H1 (cell line): ENCODE measurements around the gene RGS16. TPM values are rescaled to one million over a fixed set of nuclear protein-coding genes. Genes with fewer than 3 reads are reported as not detected.
A peak's percentile ranks its signal among the peaks of the same experiment; 100 is the strongest.

Experiments used
- CTCF ChIA-PET: fragments of 300-600 bp; sonication (Branson Sonifier 250); formaldehyde crosslinking; loops from one replicate; lab custom pipeline; 2021; ENCODE audit not compliant: partially characterized antibody; lab: Charles Lee
- POLR2A ChIA-PET: fragments of 300-600 bp; sonication (Branson Sonifier 250); formaldehyde crosslinking; loops from one replicate; lab custom pipeline; 2021; ENCODE audit warnings: inconsistent platforms; ENCODE audit not compliant: partially characterized antibody; lab: Charles Lee
- DNase-seq, 2 experiments: peaks; one replicate each; pipeline versions ENCODE4 v3.0.0 to v3.0.0-alpha.2; 2010 to 2022; ENCODE audit warnings: low spot score in 2 of 2, low read depth in 1 of 2, mixed read lengths in 1 of 2
- FAIRE-seq: peaks from 2 replicates; lab custom pipeline; 2011; peaks lifted over from hg19 to GRCh38; lab: Jason Lieb, UNC
- H2AFZ ChIP-seq: 2 replicates; pipeline ENCODE4 v1.8.1; 2012; ENCODE audit warnings: low read length, inconsistent platforms
- H2AK5ac ChIP-seq: 2 replicates; pipeline ENCODE4 v1.6.1; 2013; ENCODE audit warnings: low read depth, low read length
- H2BK120ac ChIP-seq: replicated peaks from 2 replicates; pipeline ENCODE3; 2013; ENCODE audit warnings: low read depth, low read length, inconsistent platforms
- H2BK12ac ChIP-seq: 2 replicates; pipeline ENCODE4 v1.6.1; 2013; ENCODE audit warnings: low read depth, low read length
- H2BK15ac ChIP-seq: 2 replicates; pipeline ENCODE4 v1.6.1; 2013; ENCODE audit warnings: low read length
- H2BK20ac ChIP-seq: 2 replicates; pipeline ENCODE4 v1.6.1; 2013; ENCODE audit warnings: low read length
- H2BK5ac ChIP-seq: 2 replicates; pipeline ENCODE4 v1.6.1; 2013; ENCODE audit warnings: low read depth, low read length
- H3K14ac ChIP-seq: 2 replicates; pipeline ENCODE4 v1.6.1; 2013; ENCODE audit warnings: inconsistent platforms; ENCODE audit not compliant: insufficient read length
- H3K18ac ChIP-seq: 2 replicates; pipeline ENCODE4 v1.6.1; 2013; ENCODE audit warnings: low read length; ENCODE audit errors: extremely low read depth
- H3K23ac ChIP-seq: 2 replicates; pipeline ENCODE4 v1.6.1; 2013; ENCODE audit warnings: inconsistent platforms; ENCODE audit not compliant: insufficient read length
- H3K23me2 ChIP-seq: 2 replicates; pipeline ENCODE4 v1.6.1; 2013; ENCODE audit warnings: low read depth, low read length
- H3K27ac ChIP-seq: 2 replicates; pipeline ENCODE4 v1.6.1; 2011; ENCODE audit warnings: low read depth, low read length, inconsistent platforms
- H3K27me3 ChIP-seq, 4 experiments: replicated peaks in 1 of 4; 1 replicate in 1 of 4; 2 replicates in 3 of 4; pipeline versions ENCODE4 v1.6.1 to v1.8.1; 2011 to 2013; ENCODE audit warnings: low read length in 3 of 4, mild to moderate bottlenecking in 3 of 4, inconsistent platforms in 2 of 4, mixed read lengths in 2 of 4, moderate library complexity in 1 of 4; ENCODE audit not compliant: control insufficient read depth in 3 of 4, insufficient read depth in 3 of 4; ENCODE audit errors: extremely low read depth in 1 of 4
- H3K36me3 ChIP-seq, 4 experiments: 2 replicates each; pipeline versions ENCODE4 v1.6.1 to v1.8.1; 2011 to 2013; ENCODE audit warnings: mild to moderate bottlenecking in 4 of 4, low read length in 3 of 4, moderate library complexity in 2 of 4, control low read depth in 1 of 4, inconsistent platforms in 1 of 4; ENCODE audit not compliant: insufficient read depth in 4 of 4, control insufficient read depth in 2 of 4
- H3K4ac ChIP-seq: replicated peaks from 2 replicates; pipeline ENCODE3; 2013; ENCODE audit warnings: low read length, low read depth, mixed read lengths, inconsistent platforms; ENCODE audit not compliant: insufficient read length
- H3K4me1 ChIP-seq, 4 experiments: replicated peaks in 1 of 4; 1 replicate in 1 of 4; 2 replicates in 3 of 4; pipeline versions ENCODE4 v1.6.1 to v1.8.1; 2011 to 2013; ENCODE audit warnings: low read length in 3 of 4, inconsistent platforms in 2 of 4, mixed read lengths in 1 of 4; ENCODE audit not compliant: insufficient read depth in 4 of 4, control insufficient read depth in 3 of 4
- H3K4me2 ChIP-seq, 2 experiments: 2 replicates each; pipeline versions ENCODE4 v1.6.1 to v1.8.1; 2011 to 2013; ENCODE audit warnings: low read depth in 2 of 2, low read length in 2 of 2, control low read depth in 1 of 2, inconsistent platforms in 1 of 2, mild to moderate bottlenecking in 1 of 2; ENCODE audit not compliant: insufficient read depth in 1 of 2
- H3K4me3 ChIP-seq, 4 experiments: fragments of 200-600, 300-600 bp in 1 of 4; sonication (generic), shearing (Covaris generic), sonication (Bioruptor Twin) in 1 of 4; 2 replicates each; pipeline versions ENCODE4 v1.5.1 to v1.8.1; 2011 to 2016; ENCODE audit warnings: low read length in 4 of 4, low read depth in 3 of 4, control low read depth in 2 of 4, inconsistent platforms in 2 of 4, mild to moderate bottlenecking in 2 of 4, mixed read lengths in 1 of 4, moderate library complexity in 1 of 4; ENCODE audit not compliant: insufficient read depth in 2 of 4; ENCODE audit errors: extremely low read depth in 1 of 4
- H3K56ac ChIP-seq: replicated peaks from 2 replicates; pipeline ENCODE3; 2013; ENCODE audit warnings: low read depth, mild to moderate bottlenecking, mixed read lengths, low read length, inconsistent platforms; ENCODE audit not compliant: insufficient read length
- H3K79me1 ChIP-seq: 2 replicates; pipeline ENCODE4 v1.6.1; 2013; ENCODE audit warnings: low read depth, low read length, control low read depth
- H3K79me2 ChIP-seq, 2 experiments: 2 replicates each; pipeline versions ENCODE4 v1.6.1 to v1.8.1; 2012 to 2013; ENCODE audit warnings: low read length in 2 of 2, mild to moderate bottlenecking in 2 of 2, inconsistent platforms in 1 of 2; ENCODE audit not compliant: insufficient read depth in 2 of 2, control insufficient read depth in 1 of 2
- H3K9ac ChIP-seq, 4 experiments: replicated peaks in 1 of 4; 1 replicate in 1 of 4; 2 replicates in 3 of 4; pipeline versions ENCODE4 v1.6.1 to v1.8.1; 2011 to 2013; ENCODE audit warnings: low read depth in 3 of 4, low read length in 3 of 4, control low read depth in 2 of 4, mild to moderate bottlenecking in 2 of 4, moderate library complexity in 2 of 4, inconsistent platforms in 1 of 4; ENCODE audit errors: extremely low read depth in 1 of 4
- H3K9me3 ChIP-seq, 2 experiments: 2 replicates each; pipeline versions ENCODE4 v1.6.1 to v1.8.1; 2012 to 2013; ENCODE audit warnings: mild to moderate bottlenecking in 2 of 2, moderate library complexity in 2 of 2, control low read depth in 1 of 2, inconsistent platforms in 1 of 2, low read depth in 1 of 2, low read length in 1 of 2, mixed read lengths in 1 of 2; ENCODE audit not compliant: insufficient read depth in 2 of 2
- H4K20me1 ChIP-seq, 2 experiments: replicated peaks in 1 of 2; 2 replicates each; pipeline versions ENCODE3 to v1.8.1; 2011 to 2013; ENCODE audit warnings: inconsistent platforms in 2 of 2, low read length in 2 of 2, mild to moderate bottlenecking in 1 of 2; ENCODE audit not compliant: insufficient read depth in 2 of 2, control insufficient read depth in 1 of 2
- H4K5ac ChIP-seq: 2 replicates; pipeline ENCODE4 v1.6.1; 2013; ENCODE audit warnings: low read length, low read depth, mixed read lengths, inconsistent platforms; ENCODE audit not compliant: insufficient read length
- H4K8ac ChIP-seq: 2 replicates; pipeline ENCODE4 v1.8.0; 2013; ENCODE audit warnings: mild to moderate bottlenecking, moderate library complexity, low read length, inconsistent platforms; ENCODE audit not compliant: insufficient read depth; ENCODE audit errors: extremely low read depth
- H4K91ac ChIP-seq: replicated peaks from 2 replicates; pipeline ENCODE3; 2013; ENCODE audit warnings: low read length, mixed read lengths, inconsistent platforms; ENCODE audit not compliant: insufficient read length
- BACH1 ChIP-seq: IDR thresholded peaks from 2 replicates; pipeline ENCODE4 v1.6.1; 2012; ENCODE audit warnings: low read length, improper control_type of control experiment
- EP300 ChIP-seq, 2 experiments: IDR thresholded peaks; 1 replicate in 1 of 2; 2 replicates in 1 of 2; pipeline ENCODE4 v1.6.1; 2011 to 2012; ENCODE audit warnings: low read depth in 2 of 2, low read length in 2 of 2, mild to moderate bottlenecking in 2 of 2, borderline replicate concordance in 1 of 2, inconsistent platforms in 1 of 2, moderate library complexity in 1 of 2
- FOSL1 ChIP-seq: IDR thresholded peaks from 2 replicates; pipeline ENCODE4 v1.6.1; 2011; ENCODE audit warnings: mild to moderate bottlenecking, low read depth, low read length, moderate library complexity; ENCODE audit not compliant: insufficient read depth
- GABPA ChIP-seq: IDR thresholded peaks from 2 replicates; pipeline ENCODE4 v1.6.1; 2011; ENCODE audit warnings: mild to moderate bottlenecking, low read length, moderate library complexity, borderline replicate concordance; ENCODE audit not compliant: insufficient read depth
- JUND ChIP-seq: IDR thresholded peaks from 2 replicates; pipeline ENCODE4 v1.6.1; 2011; ENCODE audit warnings: mild to moderate bottlenecking, improper control_type of control experiment, low read length
- NANOG ChIP-seq: IDR thresholded peaks from 2 replicates; pipeline ENCODE4 v1.6.1; 2011; ENCODE audit warnings: low read length, low read depth, mild to moderate bottlenecking, inconsistent platforms; ENCODE audit not compliant: insufficient read depth, poor library complexity, severe bottlenecking
- PHF8 ChIP-seq: fragments of 200-600 bp; sonication (generic); conservative IDR thresholded peaks from 2 replicates; pipeline ENCODE4 v1.7.1; 2012; ENCODE audit warnings: low read depth, mild to moderate bottlenecking, inconsistent platforms, low read length, moderate library complexity
- TAF1 ChIP-seq: IDR thresholded peaks from 2 replicates; pipeline ENCODE4 v1.6.1; 2011; ENCODE audit warnings: mild to moderate bottlenecking, low read depth, low read length
- TBP ChIP-seq: IDR thresholded peaks from 2 replicates; pipeline ENCODE4 v1.6.1; 2011; ENCODE audit warnings: low read depth, low read length, improper control_type of control experiment
- TCF12 ChIP-seq: IDR thresholded peaks from 2 replicates; pipeline ENCODE4 v1.6.1; 2011; ENCODE audit warnings: low read depth, mild to moderate bottlenecking, low read length
- WGBS, 2 experiments: shearing (Covaris generic) in 1 of 2; methylation state at CpG; one replicate each; pipeline versions ENCODE4 v1.1.6 to v1.1.7; 2013 to 2015; ENCODE audit warnings: low lambda C conversion rate in 2 of 2, mixed read lengths in 2 of 2, inconsistent platforms in 1 of 2, low coverage in 1 of 2, missing lambda C conversion rate in 1 of 2; ENCODE audit not compliant: insufficient replicate concordance in 2 of 2, insufficient coverage in 1 of 2, insufficient read length in 1 of 2; ENCODE audit errors: extremely low coverage in 1 of 2, missing lambda C conversion rate in 1 of 2; 5-methylcytosine and 5-hydroxymethylcytosine counted together
- polyA plus RNA-seq, 7 experiments: library from polyadenylated mRNA; depleted of rRNA in 3 of 7; stranded (reverse) in 5 of 7; unstranded in 2 of 7; fragments of >200 nt in 5 of 7; fragments of 200-250 nt in 2 of 7; gene quantifications; 1 replicate in 5 of 7; 2 replicates in 1 of 7; 4 replicates in 1 of 7; pipeline versions ENCODE4 v1.2.1 to v1.2.3, GENCODE V29; 2011 to 2013; ENCODE audit warnings: missing spikeins in 2 of 7, mixed read lengths in 2 of 7
- total RNA-seq: library from RNA; stranded (reverse); fragmentation: NEBNext Ultra II Directional; extraction: Animal tissue kit (Norgen Biotek cat#: 25700); gene quantifications from 2 replicates; pipeline ENCODE4 v1.2.1, GENCODE V29; 2021

Gene RGS16
- total and polyA plus RNA-seq, 2 of the 8 experiments (the other 6 are each of a cell fraction or from before 2014, with no cell fraction given) = 5.7 to 9.8 TPM

GRCh38 chr1:182616130-182617013 lies 12.2 kb upstream of the RGS16 start:
- Histone ChIP-seq H3K4me2 (peak overlapping the region; percentile 69 to 80), H3K36me3 (no peaks in the 10 kb centered on the region), H3K9me3 (no peaks in the 10 kb centered on the region), H2AFZ (no peak overlapping the region), H3K23me2 (peaks cover 11% of the 10 kb centered on the region), H2BK15ac (no peak overlapping the region), H2BK5ac (peak overlapping the region; percentile 67; the same call in 1 of the 2 replicates), H3K79me2 (no peaks in the 10 kb centered on the region), H3K4ac (no peak overlapping the region), H2BK120ac (peak overlapping the region; percentile 44), H2BK12ac (peak overlapping the region; percentile 98), H2BK20ac (peak overlapping the region; percentile 88), H3K4me1 (peaks cover 23 to 51% (median 28%) of the 10 kb centered on the region in 4 experiments), H3K56ac (no peak overlapping the region), H4K20me1 (no peaks in the 10 kb centered on the region), H4K8ac (no peak overlapping the region; the same call in 1 of the 2 replicates), H4K5ac (no peak overlapping the region), H3K27me3 (peaks cover 0 to 29% (median 11%) of the 10 kb centered on the region in 4 experiments; a peak in 6 of 7 replicates), H3K18ac (peak overlapping the region; percentile 39; the same call in 1 of the 2 replicates), H4K91ac (no peak overlapping the region), H3K27ac (no peak overlapping the region), H3K79me1 (no peaks in the 10 kb centered on the region), H2AK5ac (no peak overlapping the region; the same call in 1 of the 2 replicates), H3K23ac (no peak overlapping the region), H3K14ac (no peak overlapping the region), H3K9ac (peak overlapping the region in 1 of 4 experiments; percentile 57; a peak in 2 of 7 replicates), H3K4me3 (peak overlapping the region; percentile 26 to 65 (median 46); a peak in 6 of 8 replicates)
- ChIA-PET CTCF (interaction anchor here (0.6 to 37.1 kb wide), 15 partner anchors 9 to 175 kb away, joined by 3 to 1131 read pairs (median 3); partner anchors contain the start of genes NPL and RNASEL), POLR2A (interaction anchor here (0.7 to 11.9 kb wide), 20 partner anchors 14 to 224 kb away, joined by 3 to 231 read pairs (median 8); partner anchors contain the start of genes DHX9, GLUL, RGS16 and RGS8)
- WGBS, 2 experiments = 3% methylated on average over 17 of the region's 17 CpGs; no CpG with 5 or more reads in 1 of the 2 experiments
- no peak for FAIRE-seq
- peak in 1 of 2 experiments; percentile 70 for DNase-seq
- TF ChIP-seq GABPA (no peak), TAF1 (0 out of 2 replicates have a peak, but pooled peaks have one; percentile 42), FOSL1 (no peak), JUND (peak; percentile 76), TCF12 (peak; percentile 70; the same call in 1 of the 2 replicates), PHF8 (no peak), EP300 (IDR thresholded peaks at IDR 0.05; ENCODE audit: borderline replicate concordance in 1 of 2, low read depth in 2 of 2, low read length in 2 of 2) (peak in 1 of 2 experiments; percentile 70; a peak in 1 of 3 replicates), BACH1 (no peak), NANOG (no peak), TBP (peak; percentile 46)
